ENCODE measurements around the gene AARS1.
"Not testable (repeated sequence)": the region's sequence is repeated elsewhere in the genome, so short reads cannot be mapped to it uniquely, and the experiment has no call there.

DNA sequence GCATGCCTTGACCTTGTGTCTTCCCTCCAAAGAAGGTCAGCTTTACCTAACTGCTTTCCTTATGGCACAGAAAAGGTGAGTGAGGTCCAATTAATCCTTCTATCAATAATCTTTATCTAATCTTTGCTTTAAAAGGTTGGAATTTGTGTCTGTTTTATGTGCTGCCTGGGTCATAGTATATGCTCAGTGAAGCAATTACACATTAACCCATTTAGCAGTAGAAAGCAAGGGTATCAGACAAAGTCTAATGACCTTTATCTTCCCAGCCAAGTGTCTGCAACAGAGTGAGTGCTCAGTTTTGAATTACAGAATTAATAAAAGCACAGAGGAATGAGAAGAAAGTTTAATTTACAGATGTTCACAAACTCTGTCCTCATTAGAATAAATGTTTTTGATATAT is 63.3 kb downstream of the AARS1 start:
- TF ChIP-seq, protein P1, sequence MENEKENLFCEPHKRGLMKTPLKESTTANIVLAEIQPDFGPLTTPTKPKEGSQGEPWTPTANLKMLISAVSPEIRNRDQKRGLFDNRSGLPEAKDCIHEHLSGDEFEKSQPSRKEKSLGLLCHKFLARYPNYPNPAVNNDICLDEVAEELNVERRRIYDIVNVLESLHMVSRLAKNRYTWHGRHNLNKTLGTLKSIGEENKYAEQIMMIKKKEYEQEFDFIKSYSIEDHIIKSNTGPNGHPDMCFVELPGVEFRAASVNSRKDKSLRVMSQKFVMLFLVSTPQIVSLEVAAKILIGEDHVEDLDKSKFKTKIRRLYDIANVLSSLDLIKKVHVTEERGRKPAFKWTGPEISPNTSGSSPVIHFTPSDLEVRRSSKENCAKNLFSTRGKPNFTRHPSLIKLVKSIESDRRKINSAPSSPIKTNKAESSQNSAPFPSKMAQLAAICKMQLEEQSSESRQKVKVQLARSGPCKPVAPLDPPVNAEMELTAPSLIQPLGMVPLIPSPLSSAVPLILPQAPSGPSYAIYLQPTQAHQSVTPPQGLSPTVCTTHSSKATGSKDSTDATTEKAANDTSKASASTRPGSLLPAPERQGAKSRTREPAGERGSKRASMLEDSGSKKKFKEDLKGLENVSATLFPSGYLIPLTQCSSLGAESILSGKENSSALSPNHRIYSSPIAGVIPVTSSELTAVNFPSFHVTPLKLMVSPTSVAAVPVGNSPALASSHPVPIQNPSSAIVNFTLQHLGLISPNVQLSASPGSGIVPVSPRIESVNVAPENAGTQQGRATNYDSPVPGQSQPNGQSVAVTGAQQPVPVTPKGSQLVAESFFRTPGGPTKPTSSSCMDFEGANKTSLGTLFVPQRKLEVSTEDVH (IDR thresholded peaks at IDR 0.05; ENCODE audit: low read depth, partially characterized antibody) = not testable (repeated sequence)
- not testable (repeated sequence) for TF ChIP-seq CEBPB (IDR thresholded peaks at IDR 0.05; ENCODE audit: borderline replicate concordance in 1 of 2, low read depth in 2 of 2, low read length in 2 of 2)
